BE2C (cell line): Measurements from ENCODE around the gene KCNIP4.

Source experiments
- DNase-seq: peaks from one replicate; pipeline ENCODE4 v3.0.0-alpha.2; 2020
- H3K27me3 ChIP-seq: fragments of 250-450 bp; sonication (Bioruptor Pico); 2 replicates; pipeline ENCODE4 v1.5.1; 2020; ENCODE audit warnings: mild to moderate bottlenecking
- H3K36me3 ChIP-seq: fragments of 250-450 bp; sonication (Bioruptor Pico); 2 replicates; pipeline ENCODE4 v1.5.1; 2020; ENCODE audit warnings: mild to moderate bottlenecking
- H3K4me1 ChIP-seq: fragments of 250-450 bp; sonication (Bioruptor Pico); 2 replicates; pipeline ENCODE4 v1.5.1; 2020
- H3K4me3 ChIP-seq: 2 replicates; pipeline ENCODE4 v1.5.1; 2011; ENCODE audit warnings: low read depth, low read length
- H3K9me3 ChIP-seq: fragments of 250-450 bp; sonication (Bioruptor Pico); 2 replicates; pipeline ENCODE4 v1.5.1; 2020
- CTCF ChIP-seq: IDR thresholded peaks from 2 replicates; pipeline ENCODE4 v1.5.1; 2012; ENCODE audit warnings: mild to moderate bottlenecking, low read depth, low read length

KCNIP4 gene

DNA sequence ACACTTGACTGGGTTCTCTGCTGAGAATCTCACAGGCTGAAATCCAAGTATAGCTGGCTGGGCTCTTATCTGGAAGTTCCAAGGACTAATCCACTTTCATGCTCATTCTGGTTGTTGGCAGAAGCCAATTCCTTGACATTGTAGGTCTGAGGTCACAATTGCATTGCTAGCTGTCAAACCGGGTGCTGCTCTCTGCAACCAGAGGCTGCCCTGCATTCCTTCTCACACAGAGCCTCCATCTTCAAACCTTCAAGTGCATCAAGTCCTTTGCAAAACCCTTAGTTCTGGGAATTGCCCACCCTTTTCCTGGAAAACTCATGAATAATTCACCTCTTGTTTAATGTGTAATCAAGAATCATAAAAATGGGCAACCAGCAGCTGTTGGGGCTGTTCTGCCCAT, 404.2 kb downstream of the KCNIP4 start:
- Histone ChIP-seq H3K36me3 (peaks cover 22% of the 10 kb centered on the region), H3K4me1 (peaks cover 22% of the 10 kb centered on the region), H3K27me3 (no peaks in the 10 kb centered on the region), H3K4me3 (no peak overlapping the region), H3K9me3 (no peaks in the 10 kb centered on the region)
- DNase-seq, result peak; percentile 49
- TF ChIP-seq CTCF, result no peak

DNA sequence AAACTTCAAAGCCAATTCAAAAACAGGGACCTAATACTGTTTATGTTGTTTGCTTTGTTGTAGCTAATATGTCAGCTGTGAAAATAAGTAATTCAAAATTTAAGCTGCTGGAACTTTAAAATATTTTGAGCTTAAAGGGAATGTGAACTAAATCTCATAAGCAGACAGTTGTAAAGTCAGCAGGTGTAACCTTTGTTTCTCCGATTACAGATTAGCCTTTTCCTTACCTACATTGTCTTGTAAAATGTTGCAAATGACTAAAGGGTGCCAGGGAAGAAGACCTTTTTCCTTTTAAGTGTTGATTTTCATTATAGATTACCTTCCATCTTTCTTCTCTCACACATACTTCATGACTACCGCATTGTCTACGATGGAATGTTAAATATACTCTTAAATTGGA, 405.1 kb downstream of the KCNIP4 start:
- Histone ChIP-seq H3K36me3 (peaks cover 29% of the 10 kb centered on the region), H3K4me1 (peaks cover 13% of the 10 kb centered on the region), H3K27me3 (no peaks in the 10 kb centered on the region), H3K9me3 (no peaks in the 10 kb centered on the region), H3K4me3 (no peak overlapping the region)
- no peak for TF ChIP-seq CTCF
- DNase-seq, result no peak

DNA sequence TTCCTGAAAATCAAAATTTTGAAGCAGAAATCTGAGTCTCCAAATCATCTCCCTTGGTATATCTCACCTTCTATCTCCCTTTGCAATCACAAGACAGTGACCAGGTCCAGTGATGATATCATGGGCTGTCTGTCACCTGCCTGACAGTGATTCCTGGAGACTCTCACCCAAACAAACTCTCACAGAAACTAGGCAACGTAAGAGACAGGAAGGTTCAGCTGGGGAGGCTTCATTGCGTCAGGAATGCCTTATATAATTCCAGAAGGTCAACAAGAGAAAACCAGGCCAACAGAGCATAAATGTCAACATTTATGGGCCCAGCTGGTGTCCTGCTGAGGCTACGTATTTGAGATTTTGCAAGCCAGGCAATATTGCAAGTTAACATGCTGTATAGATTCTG, 412.7 kb downstream of the KCNIP4 start:
- Histone ChIP-seq H3K9me3 (no peaks in the 10 kb centered on the region), H3K4me3 (no peak overlapping the region), H3K36me3 (peaks cover 14% of the 10 kb centered on the region), H3K4me1 (no peaks in the 10 kb centered on the region), H3K27me3 (no peaks in the 10 kb centered on the region)
- DNase-seq, result no peak
- TF ChIP-seq CTCF, result no peak

DNA sequence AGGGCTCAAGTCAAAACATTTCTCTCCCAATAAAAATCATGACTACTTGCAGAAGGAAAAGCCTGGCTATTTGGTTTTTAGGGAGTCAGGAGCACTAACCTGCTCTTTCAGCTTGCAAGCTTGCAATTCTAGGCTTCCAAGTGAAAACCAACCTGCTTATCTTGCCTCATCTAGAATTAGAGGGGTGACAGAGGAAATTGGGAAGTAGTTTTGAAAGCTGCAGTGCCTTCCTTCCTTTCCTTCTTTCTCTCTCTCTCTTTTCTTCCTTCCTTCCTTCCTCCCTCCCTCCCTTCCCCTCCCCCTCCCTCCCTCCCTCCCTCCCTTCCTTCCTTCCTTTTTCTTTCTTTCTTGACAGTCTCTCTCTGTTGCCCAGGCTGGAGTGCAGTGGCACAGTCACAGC, 417.5 kb downstream of the KCNIP4 start:
- Histone ChIP-seq H3K36me3 (no peaks in the 10 kb centered on the region; the same call in 1 of the 2 replicates), H3K9me3 (no peaks in the 10 kb centered on the region), H3K27me3 (no peaks in the 10 kb centered on the region), H3K4me1 (no peaks in the 10 kb centered on the region; the same call in 1 of the 2 replicates), H3K4me3 (no peak overlapping the region)
- no peak for TF ChIP-seq CTCF
- DNase-seq, result no peak

- DNase-seq, result no peak
- no peak for TF ChIP-seq CTCF
- Histone ChIP-seq H3K36me3 (no peaks in the 10 kb centered on the region; the same call in 1 of the 2 replicates), H3K4me1 (no peaks in the 10 kb centered on the region; the same call in 1 of the 2 replicates), H3K27me3 (no peaks in the 10 kb centered on the region), H3K9me3 (no peaks in the 10 kb centered on the region), H3K4me3 (no peak overlapping the region)
Measured at GRCh38 chr4:21529214-21529613, 419.4 kb downstream of the KCNIP4 start.

- no peak for TF ChIP-seq CTCF
- no peak for DNase-seq
- H3K36me3 ChIP-seq, result peaks cover 5% of the 10 kb centered on the region; the same call in 1 of the 2 replicates
- no peaks in the 10 kb centered on the region for H3K9me3 ChIP-seq
- H3K4me1 ChIP-seq, result no peaks in the 10 kb centered on the region; the same call in 1 of the 2 replicates
- H3K27me3 ChIP-seq, result no peaks in the 10 kb centered on the region
- no peak overlapping the region for H3K4me3 ChIP-seq
Measured at GRCh38 chr4:21522296-21522695, 426.3 kb downstream of the KCNIP4 start.
